Measurements from ENCODE around the gene ZNF500.

The ZNF500 gene

GRCh38 chr16:4814542-4815173, 47.7 kb upstream of the ZNF500 start:
- no peak for TF ChIP-seq ATF2 (tag by site-specific recombination; IDR thresholded peaks at IDR 0.05; ENCODE audit: low read depth)
- TF ChIP-seq SP2 (tag by site-specific recombination; IDR thresholded peaks at IDR 0.05): no peak
- TF ChIP-seq ZNF311 (tag by site-specific recombination; IDR thresholded peaks at IDR 0.05; ENCODE audit: borderline replicate concordance): no peak
- TF ChIP-seq ZNF23 (tag by site-specific recombination; IDR thresholded peaks at IDR 0.05; ENCODE audit: borderline replicate concordance): no peak
- no peak for TF ChIP-seq OSR2 (tag by site-specific recombination; IDR thresholded peaks at IDR 0.05)
- TF ChIP-seq ZNF155 (tag by site-specific recombination; IDR thresholded peaks at IDR 0.05): no peak
- TF ChIP-seq ZNF175 (tag by site-specific recombination; IDR thresholded peaks at IDR 0.05): no peak
- no peak for TF ChIP-seq ZNF335 (tag by site-specific recombination; conservative IDR thresholded peaks at IDR 0.05)
- TF ChIP-seq ZNF623 (tag by site-specific recombination; IDR thresholded peaks at IDR 0.05): no peak
- TF ChIP-seq ZNF558 (tag by site-specific recombination; IDR thresholded peaks at IDR 0.05): no peak
- TF ChIP-seq ZNF473 (tag by site-specific recombination; IDR thresholded peaks at IDR 0.05): no peak
- Histone ChIP-seq H3K4me3 (ENCODE audit: low read depth, low read length) (no peak overlapping the region), H3K36me3 (ENCODE audit: control insufficient read depth in 2 of 2, insufficient read depth in 1 of 2, low read length in 2 of 2) (peaks cover 26 to 73% of the 10 kb centered on the region in 2 experiments; a peak in 2 of 3 replicates), H3K4me1 (ENCODE audit: control insufficient read depth, insufficient read depth, low read length) (no peaks in the 10 kb centered on the region), H3K9me3 (ENCODE audit: control insufficient read depth, insufficient read depth, low read depth, low read length) (no peaks in the 10 kb centered on the region), H3K27ac (ENCODE audit: extremely low read depth, low read depth, low read length) (no peak overlapping the region)
- POLR2A ChIA-PET: interaction anchor here (0.7 kb wide), 1 partner anchor 17 kb away, joined by 3 read pairs; no protein-coding TSS in a partner anchor
- CTCF ChIA-PET: no interaction called here

- no peak overlapping the region for H3K27ac ChIP-seq (ENCODE audit: extremely low read depth, low read depth, low read length)
- ChIA-PET POLR2A (no interaction called here), CTCF (interaction anchor here (0.6 kb wide), 1 partner anchor 954 kb away, joined by 4 read pairs; no protein-coding TSS in a partner anchor)
- no peaks in the 10 kb centered on the region for H3K4me1 ChIP-seq (ENCODE audit: control insufficient read depth, insufficient read depth, low read length)
- H3K9me3 ChIP-seq (ENCODE audit: control insufficient read depth, insufficient read depth, low read depth, low read length): no peaks in the 10 kb centered on the region
- TF ChIP-seq ZNF561 (tag by site-specific recombination; IDR thresholded peaks at IDR 0.05; ENCODE audit: borderline replicate concordance) (no peak), ZNF664 (tag by site-specific recombination; IDR thresholded peaks at IDR 0.05) (no peak), ZNF677 (tag by site-specific recombination; IDR thresholded peaks at IDR 0.05) (no peak), ZNF768 (tag by site-specific recombination; IDR thresholded peaks at IDR 0.05) (no peak), KLF10 (tag by site-specific recombination; IDR thresholded peaks at IDR 0.05) (no peak), ZNF18 (tag by site-specific recombination; IDR thresholded peaks at IDR 0.05) (no peak), ZNF600 (tag by site-specific recombination; IDR thresholded peaks at IDR 0.05) (no peak), WT1 (tag by site-specific recombination; IDR thresholded peaks at IDR 0.05) (no peak), TSHZ1 (tag by site-specific recombination; IDR thresholded peaks at IDR 0.05; ENCODE audit: borderline replicate concordance) (no peak), KLF8 (tag by site-specific recombination; IDR thresholded peaks at IDR 0.05) (no peak)
- H3K36me3 ChIP-seq (ENCODE audit: control insufficient read depth in 2 of 2, insufficient read depth in 1 of 2, low read length in 2 of 2): peaks cover 27 to 71% of the 10 kb centered on the region in 2 experiments; a peak in 2 of 3 replicates
- H3K4me3 ChIP-seq (ENCODE audit: low read depth, low read length): no peak overlapping the region
Measured at GRCh38 chr16:4814046-4814445, 47.1 kb upstream of the ZNF500 start.

Data from HEK293 (cell line).